KG1 (cell line): ENCODE data around the gene OBSL1.

Source experiments
- DNase-seq: peaks from one replicate; lab custom pipeline; 2025; lab: John Stamatoyannopoulos, UW

The OBSL1 gene

DNA sequence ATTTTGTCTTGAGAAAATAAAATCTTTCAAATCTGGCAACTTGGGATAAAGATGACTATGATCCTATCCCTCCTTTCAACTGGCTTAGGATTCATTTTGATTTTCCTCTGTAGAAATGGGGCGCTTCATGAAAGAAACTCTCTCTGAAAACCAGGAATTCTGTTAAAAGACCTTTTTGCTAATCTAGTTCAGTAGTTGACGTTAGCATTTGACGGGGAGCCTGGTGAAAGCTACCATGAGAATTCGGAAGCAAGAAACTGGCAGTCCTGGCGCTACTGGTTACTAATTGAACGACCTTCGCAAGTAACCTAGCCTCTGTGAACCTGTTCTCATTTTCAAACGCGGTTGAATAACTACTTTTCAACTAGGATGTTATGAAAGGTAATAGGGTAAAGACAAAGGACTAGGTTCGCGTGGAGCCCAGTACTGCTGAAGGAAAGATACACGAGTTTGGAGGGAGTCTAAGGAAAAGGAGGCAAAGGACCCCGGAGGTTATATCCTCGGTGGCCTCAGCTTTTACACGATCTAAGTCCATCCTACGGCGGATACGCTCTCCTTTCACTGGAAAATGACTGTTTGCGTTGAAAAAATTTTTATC lies 25.7 kb upstream of the OBSL1 start:
- peak; percentile 52 for DNase-seq

DNA sequence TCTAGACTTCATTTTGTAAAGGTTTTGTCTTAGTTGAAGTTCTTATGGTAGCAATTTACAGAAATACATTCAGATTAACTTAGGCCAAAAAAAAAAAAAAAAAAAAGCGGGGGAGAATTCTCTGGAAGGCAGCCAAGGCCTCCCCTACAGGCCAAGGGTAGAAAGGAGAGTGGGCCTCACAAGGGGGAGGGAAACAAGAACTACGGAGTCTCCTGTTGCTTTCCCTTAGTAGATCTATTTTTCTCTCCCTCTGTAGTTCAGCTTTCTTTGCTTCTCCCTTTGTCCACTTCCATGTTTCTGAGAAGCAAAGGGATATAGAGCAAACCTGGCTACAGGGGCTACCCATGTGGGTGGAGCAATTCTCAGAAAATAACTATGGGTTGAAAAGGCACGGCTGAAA lies 23.9 kb upstream of the OBSL1 start:
- DNase-seq = no peak

DNA sequence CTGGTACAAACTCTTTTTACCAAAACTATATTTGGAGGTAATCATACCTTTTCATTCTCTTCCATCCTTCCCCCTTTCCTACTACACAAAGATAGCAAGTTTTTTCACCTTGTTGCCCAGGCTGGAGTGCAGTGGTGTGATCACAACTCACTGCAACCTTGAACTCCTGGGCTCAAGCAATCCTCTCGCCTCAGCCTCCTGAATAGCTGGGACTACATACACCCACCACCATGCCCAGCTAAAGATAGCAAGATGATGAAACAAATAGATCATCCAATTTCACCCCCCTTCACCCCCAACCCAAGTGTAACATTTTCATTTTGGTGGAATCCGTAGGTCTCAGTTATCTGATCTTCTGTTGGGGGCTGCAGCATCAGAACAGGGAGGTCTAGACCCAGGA lies 21.8 kb upstream of the OBSL1 start:
- DNase-seq = no peak

DNA sequence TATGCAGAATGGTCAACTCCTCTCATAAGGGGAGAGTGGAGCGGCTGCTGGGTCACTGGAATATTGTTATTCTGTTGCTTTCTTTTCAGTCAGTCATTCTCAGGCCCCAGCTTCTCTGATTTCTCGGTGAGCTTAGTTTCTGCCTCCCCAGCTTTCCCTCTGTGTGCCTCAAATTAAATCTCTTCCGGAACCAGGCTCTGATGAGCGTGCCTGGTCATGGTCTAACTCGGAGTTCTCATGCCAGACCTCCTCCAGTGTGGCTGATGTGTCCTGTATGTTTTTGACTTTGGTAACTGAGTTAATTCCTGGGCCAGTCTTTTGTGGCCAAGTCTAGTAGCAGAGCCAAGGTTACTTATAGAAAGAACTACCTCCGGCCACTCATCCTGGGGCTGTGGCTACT lies 21.4 kb upstream of the OBSL1 start:
- no peak for DNase-seq

DNA sequence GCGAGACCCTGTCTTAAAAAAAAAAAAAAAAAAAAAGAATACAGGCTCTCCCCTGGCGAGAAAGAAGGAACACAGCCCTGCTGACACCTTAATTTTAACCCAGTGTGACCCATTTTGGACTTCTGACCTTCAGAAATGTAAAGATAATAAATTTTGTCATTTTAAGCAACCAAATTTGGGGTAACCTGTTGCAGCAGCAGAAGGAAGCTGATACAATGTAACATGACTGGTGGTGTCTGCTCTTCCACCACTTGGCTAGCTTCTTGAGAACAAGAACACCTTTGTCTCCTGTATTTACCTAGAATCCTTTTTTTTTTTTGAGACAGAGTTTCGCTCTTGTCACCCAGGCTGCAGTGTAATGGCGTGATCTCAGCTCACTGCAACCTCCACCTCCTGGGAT lies 19.8 kb upstream of the OBSL1 start:
- DNase-seq = no peak

DNA sequence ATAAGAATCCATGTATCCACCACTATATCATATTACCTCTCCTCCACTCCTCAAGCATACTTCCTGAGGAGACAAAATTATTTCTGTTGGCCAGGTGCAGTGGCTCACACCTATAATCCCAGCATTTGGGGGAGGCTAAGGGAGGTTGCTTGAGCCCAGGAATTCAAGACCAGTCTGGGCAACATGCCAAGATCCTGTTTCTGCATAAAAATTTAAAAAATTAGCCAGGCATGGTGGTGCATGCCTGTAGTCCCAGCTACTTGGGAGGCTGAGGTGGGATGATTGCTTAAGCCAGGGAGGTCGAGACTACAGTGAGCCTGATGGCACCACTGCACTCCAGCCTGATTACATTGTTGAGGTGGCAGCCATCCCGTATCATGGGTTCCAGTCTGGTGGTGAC lies 10.0 kb upstream of the OBSL1 start:
- DNase-seq = no peak

DNA sequence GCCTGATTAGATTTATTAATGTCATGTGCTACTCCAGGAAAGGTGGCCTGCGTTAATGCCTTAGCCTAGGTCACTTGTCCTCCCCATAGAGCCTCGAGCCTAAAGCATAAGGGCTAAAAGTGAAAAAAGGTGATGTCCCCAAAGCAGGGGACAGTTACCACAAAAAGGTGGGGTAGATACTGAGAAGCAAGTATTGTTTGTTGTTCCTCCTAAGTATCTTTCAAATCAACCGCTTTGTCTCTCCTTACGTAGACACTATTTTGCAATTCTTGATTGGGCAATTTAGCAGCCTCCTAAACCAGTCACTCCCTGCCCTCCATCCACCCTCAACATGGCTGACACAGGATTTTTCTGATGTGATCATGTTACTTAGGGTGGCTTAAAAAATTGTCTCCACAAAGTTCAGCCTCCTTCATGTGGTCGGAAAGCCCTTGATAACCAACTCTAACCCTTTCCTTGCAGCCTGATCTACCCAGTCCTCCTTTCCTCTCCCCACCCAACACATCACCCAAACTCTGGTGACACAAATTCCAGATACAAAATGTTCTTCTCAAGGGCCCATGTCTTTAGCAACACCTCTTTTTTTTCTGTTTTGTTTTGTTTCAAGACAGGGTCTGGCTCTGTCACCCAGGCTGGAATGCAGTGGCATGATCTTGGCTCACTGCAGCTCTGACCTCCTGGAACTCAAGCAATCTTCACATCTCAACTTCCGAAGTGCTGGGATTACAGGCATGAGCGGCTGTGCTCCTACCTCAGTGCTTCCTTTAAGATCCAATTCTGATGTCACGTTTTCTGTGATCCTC lies 7.7 kb upstream of the OBSL1 start:
- DNase-seq = no peak

DNA sequence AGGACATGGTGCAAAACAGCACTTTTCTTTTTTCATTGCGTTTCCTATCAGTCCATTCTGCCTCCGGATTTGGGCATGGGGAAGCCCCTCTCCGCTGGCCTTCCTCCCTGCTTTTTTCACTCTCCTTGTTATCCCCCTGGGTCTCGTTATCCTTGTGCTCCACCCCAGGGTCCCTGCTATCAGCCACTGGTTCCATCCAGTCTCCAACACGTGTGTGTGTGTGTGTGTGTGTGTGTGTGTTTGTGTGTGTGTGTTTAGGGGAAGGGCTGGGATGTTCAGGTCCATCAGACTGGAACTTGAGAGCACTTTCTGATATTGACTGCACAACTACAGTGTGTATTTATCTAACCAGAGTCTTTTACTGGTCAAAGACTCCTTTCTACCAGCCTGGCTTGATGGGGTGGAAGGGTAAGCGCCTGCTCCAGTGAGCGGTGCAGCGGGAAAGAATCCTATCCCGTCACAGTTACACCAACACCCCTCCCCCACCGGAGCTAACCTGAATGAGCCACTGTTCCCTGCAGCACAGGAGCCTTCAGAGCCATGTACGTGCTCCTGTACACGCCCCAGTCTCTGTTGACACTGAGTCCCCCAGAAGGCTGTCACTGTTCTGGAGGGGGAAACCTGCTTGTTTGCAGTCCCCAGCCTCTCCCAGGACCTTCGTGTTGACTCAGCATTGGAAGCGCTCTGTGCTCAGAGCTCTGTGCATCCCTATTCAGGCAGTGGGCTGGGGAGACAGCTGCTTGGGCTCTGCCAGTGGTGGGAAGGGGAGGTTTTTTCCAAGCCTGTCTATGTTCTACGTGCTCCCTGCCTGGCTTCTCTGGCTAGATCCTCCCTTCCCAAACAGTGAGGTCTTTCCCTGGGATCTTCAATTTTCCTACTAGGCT lies 5.4 kb upstream of the OBSL1 start:
- no peak for DNase-seq

DNA sequence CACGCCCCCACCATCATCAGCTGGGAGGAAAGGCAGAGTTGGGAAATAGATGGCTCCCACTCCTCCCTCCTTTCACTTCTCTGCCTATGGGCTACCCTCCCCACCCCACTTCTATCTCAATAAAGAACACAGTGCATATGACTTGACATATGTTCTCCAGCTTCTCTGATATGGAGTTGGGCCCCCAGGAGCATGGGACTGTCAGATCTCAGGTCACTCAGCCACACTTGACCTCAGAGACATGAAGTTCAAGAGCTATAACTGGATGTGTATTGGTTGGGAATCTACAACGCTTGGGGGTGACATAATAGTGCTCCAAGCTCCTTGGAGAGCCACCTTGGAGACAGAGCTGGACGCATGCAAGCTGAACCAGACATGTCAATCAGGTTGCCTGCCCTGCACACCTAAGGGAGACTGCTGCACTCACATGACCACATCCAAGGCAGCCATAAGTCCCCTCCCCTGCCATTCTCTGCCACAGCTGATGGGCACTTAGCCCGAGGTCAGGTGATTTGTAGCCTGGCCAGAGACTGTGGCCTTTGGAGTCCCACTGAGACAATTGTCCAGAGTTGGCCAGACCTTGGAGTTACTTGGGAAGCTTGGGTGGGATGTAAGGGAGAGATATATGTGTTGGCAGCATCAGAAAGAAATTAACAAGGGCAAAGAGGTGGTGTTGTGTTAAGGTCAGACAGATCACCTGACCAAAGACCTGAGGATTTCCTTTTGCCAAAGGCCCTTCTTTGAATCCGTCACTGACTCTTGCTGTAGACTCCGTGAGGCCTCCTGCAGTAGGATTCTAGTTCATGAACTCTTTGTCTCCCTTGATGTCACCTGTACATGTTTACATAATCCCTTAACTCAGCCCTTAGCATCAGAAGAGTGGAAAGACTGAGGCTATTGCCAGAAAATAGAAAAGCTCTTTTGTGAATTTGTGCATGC lies 4.5 kb upstream of the OBSL1 start:
- DNase-seq = no peak

DNA sequence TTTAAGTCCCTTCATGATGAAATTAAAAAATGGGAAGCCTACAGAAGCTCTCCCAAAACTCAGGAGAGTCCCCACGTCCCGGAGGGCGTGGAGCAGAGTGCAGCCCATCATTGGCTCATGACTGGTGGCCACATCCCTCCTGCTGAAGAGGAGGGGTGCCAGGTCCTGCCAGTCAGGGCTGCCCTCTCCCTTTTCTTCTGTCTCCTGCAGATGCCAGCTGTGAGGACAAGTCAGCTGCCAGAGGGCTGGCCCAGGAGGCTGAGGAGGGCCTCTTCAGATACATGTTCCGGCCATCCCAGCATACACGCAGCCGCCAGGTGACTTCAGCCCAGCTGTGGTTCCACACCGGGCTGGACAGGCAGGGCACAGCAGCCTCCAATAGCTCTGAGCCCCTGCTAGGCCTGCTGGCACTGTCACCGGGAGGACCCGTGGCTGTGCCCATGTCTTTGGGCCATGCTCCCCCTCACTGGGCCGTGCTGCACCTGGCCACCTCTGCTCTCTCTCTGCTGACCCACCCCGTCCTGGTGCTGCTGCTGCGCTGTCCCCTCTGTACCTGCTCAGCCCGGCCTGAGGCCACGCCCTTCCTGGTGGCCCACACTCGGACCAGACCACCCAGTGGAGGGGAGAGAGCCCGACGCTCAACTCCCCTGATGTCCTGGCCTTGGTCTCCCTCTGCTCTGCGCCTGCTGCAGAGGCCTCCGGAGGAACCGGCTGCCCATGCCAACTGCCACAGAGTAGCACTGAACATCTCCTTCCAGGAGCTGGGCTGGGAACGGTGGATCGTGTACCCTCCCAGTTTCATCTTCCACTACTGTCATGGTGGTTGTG lies 3.4 kb upstream of the OBSL1 start:
- DNase-seq = no peak

DNA sequence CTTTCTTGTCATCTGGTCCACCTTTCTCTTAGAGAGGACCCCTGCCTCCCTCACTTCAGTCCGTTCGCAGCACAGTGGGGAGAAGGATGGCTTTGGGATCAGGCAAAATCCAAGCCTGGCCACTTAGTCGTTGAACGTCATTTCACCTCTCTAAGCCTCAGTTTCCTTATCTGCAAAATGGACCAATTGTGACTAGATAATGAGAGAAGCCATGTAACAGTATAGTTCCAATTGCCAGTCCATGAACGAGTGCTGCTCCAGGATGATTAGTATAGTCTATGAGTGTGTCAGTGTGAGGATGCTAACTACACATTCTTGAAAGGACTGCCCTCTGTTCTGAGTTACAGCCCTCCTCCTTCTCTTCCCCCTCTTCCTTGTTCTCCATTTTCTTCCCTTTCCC lies 1.8 kb upstream of the OBSL1 start:
- no peak for DNase-seq

DNA sequence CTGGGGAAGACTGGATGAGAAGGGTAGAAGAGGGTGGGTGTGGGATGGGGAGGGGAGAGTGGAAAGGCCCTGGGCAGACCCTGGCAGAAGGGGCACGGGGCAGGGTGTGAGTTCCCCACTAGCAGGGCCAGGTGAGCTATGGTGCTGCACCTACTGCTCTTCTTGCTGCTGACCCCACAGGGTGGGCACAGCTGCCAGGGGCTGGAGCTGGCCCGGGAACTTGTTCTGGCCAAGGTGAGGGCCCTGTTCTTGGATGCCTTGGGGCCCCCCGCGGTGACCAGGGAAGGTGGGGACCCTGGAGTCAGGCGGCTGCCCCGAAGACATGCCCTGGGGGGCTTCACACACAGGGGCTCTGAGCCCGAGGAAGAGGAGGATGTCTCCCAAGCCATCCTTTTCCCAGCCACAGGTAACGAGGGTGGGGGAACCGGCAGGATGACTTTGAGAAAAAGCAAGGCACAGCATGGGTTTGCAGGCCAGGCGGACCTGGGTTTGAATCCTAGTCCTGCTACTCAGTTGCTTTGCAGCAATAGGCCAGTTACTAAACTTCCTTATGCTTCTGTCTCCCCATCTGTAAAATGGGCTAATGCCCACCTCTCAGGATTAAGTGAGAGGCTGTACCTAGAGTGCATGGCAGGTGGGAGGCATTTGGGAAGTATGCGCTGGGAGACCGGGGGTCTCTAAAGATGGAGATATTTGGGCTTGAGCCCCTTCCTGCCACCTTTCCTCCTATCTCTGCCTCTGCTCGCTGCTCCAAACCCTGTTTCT lies 1.1 kb upstream of the OBSL1 start, which contains the start of gene INHA:
INHA (plus strand) TSS at position 74 of the 765 bp plus-strand sequence; CDS start at position 139, 65 bp downstream.
- no peak for DNase-seq

DNA sequence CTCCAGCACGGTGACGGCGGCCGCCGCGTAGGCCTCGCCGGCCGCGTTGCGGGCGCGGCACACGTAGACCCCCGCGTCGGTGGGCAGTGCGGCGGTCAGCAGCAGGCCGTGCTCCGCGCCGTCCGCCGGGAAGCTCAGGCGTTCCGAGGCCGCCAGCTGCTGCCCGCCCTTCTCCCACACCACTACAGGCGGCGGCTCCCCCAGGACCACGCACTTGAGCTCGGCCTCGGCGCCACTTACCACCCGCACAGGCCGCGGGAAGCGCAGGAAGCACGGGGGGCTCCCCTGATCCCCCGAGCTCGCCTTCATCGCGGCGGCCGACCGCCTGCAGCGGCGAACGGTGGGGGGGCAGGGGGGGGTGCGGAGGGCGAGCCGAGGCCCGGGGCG lies 422 bp downstream of the OBSL1 start:
- no peak for DNase-seq

DNA sequence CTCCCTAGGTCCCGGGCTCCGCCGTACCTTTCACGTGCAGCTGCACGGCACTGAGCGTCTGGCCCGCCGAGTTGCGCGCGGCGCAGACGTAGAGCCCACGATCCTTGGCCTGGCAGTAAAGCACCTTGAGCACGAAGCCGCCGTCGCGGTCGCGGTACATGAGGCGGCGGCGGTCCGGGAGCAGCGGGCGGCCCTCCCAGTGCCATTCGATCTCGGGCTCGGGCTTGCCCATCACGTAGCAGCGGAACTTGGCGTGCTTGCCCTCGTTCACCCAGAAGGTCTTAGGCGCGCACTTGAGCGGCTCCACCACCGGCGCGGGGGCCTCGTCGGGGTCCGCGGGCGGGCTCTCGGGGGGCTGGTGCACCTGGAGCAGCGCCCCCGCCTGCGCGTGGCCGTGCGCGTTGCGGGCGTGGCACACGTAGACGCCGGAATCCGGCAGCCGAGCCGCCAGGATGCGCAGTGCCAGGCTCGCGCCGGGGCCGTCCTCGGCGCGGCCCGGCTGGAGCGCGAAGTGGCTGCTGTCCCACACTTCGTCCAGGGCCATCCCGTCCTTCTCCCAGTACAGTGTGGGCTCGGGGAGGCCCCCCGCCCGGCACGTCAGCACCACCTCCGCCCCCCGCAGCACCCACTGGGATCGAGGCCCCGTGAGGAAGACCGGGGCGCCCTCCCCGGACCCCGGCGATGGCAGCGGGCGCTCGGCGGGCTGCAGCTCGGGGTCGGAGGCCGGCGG lies 980 bp downstream of the OBSL1 start:
- DNase-seq = no peak

DNA sequence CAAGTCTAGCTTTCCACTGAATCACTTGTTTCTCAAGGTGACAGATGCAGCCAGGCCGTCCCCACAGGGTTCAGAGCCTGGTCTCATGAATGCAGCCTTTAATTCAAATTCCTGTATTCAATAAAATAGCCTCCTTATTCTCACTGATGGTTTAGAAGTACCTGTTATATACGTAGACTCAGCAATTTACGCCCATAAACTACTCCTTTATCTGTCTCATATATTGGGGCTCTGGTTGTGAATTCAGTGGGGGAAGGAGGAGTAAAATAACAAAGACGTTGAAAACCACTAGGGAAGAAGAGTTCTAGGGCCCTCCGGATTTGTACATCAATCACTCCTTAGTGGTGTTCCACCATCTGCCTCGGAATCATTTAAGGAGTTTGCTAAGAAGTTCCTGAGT lies 1.7 kb downstream of the OBSL1 start:
- DNase-seq = no peak

DNA sequence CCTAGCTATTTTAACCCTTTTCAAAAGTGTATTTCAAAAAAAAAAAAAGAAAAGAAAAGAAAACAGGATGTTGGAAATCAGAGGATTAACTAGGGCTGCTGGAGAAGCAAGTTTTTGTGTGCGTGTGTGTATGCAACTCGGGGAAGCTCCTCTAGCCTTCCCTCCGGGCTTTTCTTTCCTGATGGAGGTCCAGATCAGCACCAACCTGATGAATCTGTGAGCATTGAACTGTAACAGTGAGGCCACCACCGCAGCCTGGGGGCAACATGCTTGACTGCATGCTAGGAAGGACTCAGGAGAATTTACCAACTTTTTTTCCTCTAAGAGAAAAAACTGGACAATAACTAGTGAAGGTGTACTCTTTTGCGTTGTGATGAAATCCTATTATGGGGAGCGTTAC lies 2.3 kb downstream of the OBSL1 start:
- DNase-seq = no peak

DNA sequence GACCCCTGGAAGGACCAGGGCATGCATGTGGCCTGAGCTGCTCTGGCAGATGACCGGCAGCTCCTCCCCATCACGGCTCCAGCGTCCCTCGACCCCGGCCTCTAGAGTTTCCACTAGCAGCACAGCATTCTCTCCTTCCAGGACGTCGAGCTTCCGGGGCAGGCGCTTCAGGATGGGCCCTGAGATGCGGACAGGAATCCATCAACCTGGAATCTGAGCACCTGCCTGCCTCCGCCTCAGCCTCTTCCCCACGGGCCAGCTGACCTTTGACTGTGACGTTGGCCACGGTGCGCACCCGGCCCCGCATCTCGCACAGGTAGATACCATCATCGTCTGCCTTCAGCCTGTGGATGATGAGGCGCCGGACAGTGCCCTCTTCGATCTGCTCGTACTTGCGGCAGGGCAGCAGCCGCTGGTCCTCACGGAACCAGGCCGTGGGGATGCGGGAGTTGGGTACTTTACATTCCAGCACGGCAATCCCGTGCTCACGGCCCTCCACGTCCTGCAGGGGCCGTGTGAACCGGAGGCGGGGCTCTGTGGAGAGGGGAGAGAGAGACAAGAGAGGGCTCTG lies 3.5 kb downstream of the OBSL1 start:
- DNase-seq = no peak

DNA sequence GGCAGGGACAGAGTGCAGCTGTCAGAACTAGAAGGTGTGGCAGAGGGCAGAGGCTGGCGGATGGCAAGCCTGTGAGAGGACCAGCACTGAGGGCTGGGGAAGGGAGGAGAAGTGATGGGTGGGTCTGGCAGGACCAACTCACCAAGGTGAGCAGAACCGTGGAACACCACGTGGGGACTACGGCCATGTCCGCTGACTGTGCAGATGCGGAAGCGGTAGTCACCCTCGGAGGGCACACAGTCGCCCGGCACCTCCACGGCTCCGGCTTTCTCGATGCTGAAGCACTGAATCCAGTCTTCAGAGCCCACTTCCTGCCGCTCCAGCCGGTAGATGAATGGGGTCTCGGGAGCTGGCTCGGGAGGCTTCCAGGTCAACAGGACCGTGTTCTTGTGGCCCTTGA lies 4.2 kb downstream of the OBSL1 start:
- no peak for DNase-seq

DNA sequence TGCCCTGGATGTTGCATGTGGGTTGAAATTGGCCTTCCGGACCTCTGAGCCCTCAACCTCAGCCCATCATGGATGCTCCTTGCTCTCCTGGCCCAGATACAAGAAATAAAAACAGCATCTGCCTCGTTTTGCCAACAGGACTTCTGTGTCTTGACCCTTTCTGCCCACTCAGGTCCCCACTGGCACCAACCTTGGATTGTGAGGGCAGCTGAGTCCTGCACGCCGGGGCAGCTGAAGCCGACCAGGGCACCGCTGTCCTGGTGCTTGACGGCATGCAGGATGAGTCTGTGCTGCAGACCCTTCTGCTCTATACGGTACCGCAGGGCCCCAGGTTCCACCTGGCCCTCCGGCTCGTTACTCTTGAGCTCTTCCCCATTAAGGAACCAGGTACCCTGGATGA lies 4.7 kb downstream of the OBSL1 start:
- DNase-seq = no peak
